Activated CD8-positive, alpha-beta memory T cell treated with anti-CD3 and anti-CD28 coated beads, Interleukin-2, amount 50 U/mL, for 24 hours (primary cell): ENCODE data around the gene C2orf74.
"Not testable (repeated sequence)": the region's sequence is repeated elsewhere in the genome, so short reads cannot be mapped to it uniquely, and the experiment has no call there.

ENCODE experiments used
- DNase-seq: peaks from one replicate; pipeline ENCODE4 v3.0.0-alpha.2; 2020; ENCODE audit errors: extremely low read depth

C2orf74 gene

GRCh38 chr2:61173116-61173515 is 11.1 kb downstream of the C2orf74 start:
- DNase-seq = no peak

GRCh38 chr2:61175036-61175435 is 13.0 kb downstream of the C2orf74 start:
- DNase-seq = no peak

GRCh38 chr2:61176755-61177726 is 15.1 kb downstream of the C2orf74 start:
- peak; percentile 68 for DNase-seq

GRCh38 chr2:61177727-61178549 is 15.9 kb downstream of the C2orf74 start:
- no peak for DNase-seq

- DNase-seq = no peak
Measured at GRCh38 chr2:61178603-61179545, 16.9 kb downstream of the C2orf74 start.

GRCh38 chr2:61179701-61180639 is 18.0 kb downstream of the C2orf74 start:
- DNase-seq = no peak

- no peak for DNase-seq
Measured at GRCh38 chr2:61180686-61181085, 18.7 kb downstream of the C2orf74 start.

- no peak for DNase-seq
Measured at GRCh38 chr2:61181382-61182058, 19.5 kb downstream of the C2orf74 start.

GRCh38 chr2:61182059-61182383 is 20.0 kb downstream of the C2orf74 start:
- no peak for DNase-seq

- no peak for DNase-seq
Measured at GRCh38 chr2:61183795-61184194, 21.8 kb downstream of the C2orf74 start.

- DNase-seq = no peak
Measured at GRCh38 chr2:61184263-61184662, 22.3 kb downstream of the C2orf74 start.

GRCh38 chr2:61185231-61185728 is 23.3 kb downstream of the C2orf74 start:
- DNase-seq = no peak

- no peak for DNase-seq
Measured at GRCh38 chr2:61187085-61187484, 25.1 kb downstream of the C2orf74 start.

GRCh38 chr2:61193670-61194561 is 31.9 kb downstream of the C2orf74 start:
- no peak for DNase-seq

- not testable (repeated sequence) for DNase-seq
Measured at GRCh38 chr2:61194646-61195045, 32.7 kb downstream of the C2orf74 start.

- no peak for DNase-seq
Measured at GRCh38 chr2:61196671-61197070, 34.7 kb downstream of the C2orf74 start.

- no peak for DNase-seq
Measured at GRCh38 chr2:61205132-61205531, 43.1 kb downstream of the C2orf74 start.

- DNase-seq = no peak
Measured at GRCh38 chr2:61210332-61210981, 48.5 kb downstream of the C2orf74 start.
